SU-DHL-6 (cell line): Measurements from ENCODE around the gene TRRAP.

ENCODE experiments used
- H2AFZ ChIP-seq: fragments of 200-600 bp; sonication (generic); 2 replicates; pipeline ENCODE4 v1.6.1; 2014; ENCODE audit warnings: low read depth, mild to moderate bottlenecking, moderate library complexity, mixed read lengths, antibody characterized with exemption, low read length; ENCODE audit not compliant: severe bottlenecking
- H3F3A ChIP-seq: fragments of 200-600 bp; shearing (Covaris generic); 2 replicates; pipeline ENCODE4 v1.6.0; 2016; ENCODE audit warnings: antibody characterized with exemption, mild to moderate bottlenecking; ENCODE audit not compliant: insufficient read depth
- H3K27ac ChIP-seq: fragments of 200-600 bp; sonication (generic); 2 replicates; pipeline ENCODE4 v1.5.1; 2016; ENCODE audit warnings: low read depth, mild to moderate bottlenecking, low read length, moderate library complexity, mixed read lengths
- H3K27me3 ChIP-seq: fragments of 200-600 bp; sonication (generic), shearing (Covaris generic); 2 replicates; pipeline ENCODE4 v1.6.0; 2014; ENCODE audit warnings: mild to moderate bottlenecking, low read length
- H3K36me3 ChIP-seq: fragments of 200-600 bp; sonication (generic); 2 replicates; pipeline ENCODE4 v1.6.1; 2014; ENCODE audit warnings: mild to moderate bottlenecking, low read length, mixed read lengths
- H3K4me2 ChIP-seq: fragments of 300-600, 200-600 bp; shearing (Covaris generic), sonication (generic); 2 replicates; pipeline ENCODE4 v1.6.0; 2014; ENCODE audit warnings: low read length, low read depth, mild to moderate bottlenecking; ENCODE audit not compliant: poor library complexity, severe bottlenecking
- H3K4me3 ChIP-seq: fragments of 200-600 bp; sonication (generic); 2 replicates; pipeline ENCODE4 v1.5.1; 2014; ENCODE audit warnings: antibody characterized with exemption, low read length, mild to moderate bottlenecking, mixed read lengths; ENCODE audit not compliant: insufficient read depth, poor library complexity, severe bottlenecking
- H3K79me2 ChIP-seq: fragments of 200-600 bp; sonication (generic); 2 replicates; pipeline ENCODE4 v1.6.1; 2014; ENCODE audit warnings: mild to moderate bottlenecking, low read length, moderate library complexity; ENCODE audit not compliant: insufficient read depth
- H3K9ac ChIP-seq: fragments of 200-600 bp; sonication (generic); 2 replicates; pipeline ENCODE4 v1.7.0; 2014; ENCODE audit warnings: mild to moderate bottlenecking, low read length
- H3K9me2 ChIP-seq: fragments of 200-600 bp; sonication (generic); replicated peaks from 2 replicates; pipeline ENCODE4 v1.6.1; 2014; ENCODE audit warnings: low read length; ENCODE audit not compliant: insufficient read depth
- H3K9me3 ChIP-seq: fragments of 200-600 bp; sonication (generic); 2 replicates; pipeline ENCODE4 v1.6.1; 2014; ENCODE audit warnings: low read length, mixed read lengths; ENCODE audit not compliant: insufficient read depth
- H4K20me1 ChIP-seq: fragments of 200-600 bp; sonication (generic); 2 replicates; pipeline ENCODE4 v1.6.1; 2014; ENCODE audit warnings: low read depth, mild to moderate bottlenecking, antibody characterized with exemption, low read length, moderate library complexity, mixed read lengths
- CTCF ChIP-seq: fragments of 200-600 bp; sonication (generic); IDR thresholded peaks from one replicate; pipeline ENCODE4 v1.5.1; 2017; ENCODE audit warnings: antibody characterized with exemption, mild to moderate bottlenecking, low read length, moderate library complexity; ENCODE audit not compliant: insufficient read depth, poor library complexity, severe bottlenecking
- EZH2phosphoT487 ChIP-seq: fragments of 200-600 bp; sonication (generic), shearing (Covaris generic); conservative IDR thresholded peaks from 2 replicates; pipeline ENCODE4 v1.6.1; 2018; ENCODE audit warnings: mild to moderate bottlenecking, antibody characterized with exemption, low read length, moderate library complexity, mixed read lengths

Gene TRRAP

GRCh38 chr7:99003419-99003818 is 125.1 kb downstream of the TRRAP start:
- Histone ChIP-seq H3K36me3 (no peaks in the 10 kb centered on the region; the same call in 1 of the 2 replicates), H3K4me2 (no peak overlapping the region)

GRCh38 chr7:99004216-99004615 is 125.9 kb downstream of the TRRAP start:
- no peak overlapping the region for H3K27ac ChIP-seq
- no peaks in the 10 kb centered on the region for H3K79me2 ChIP-seq
- H2AFZ ChIP-seq = no peak overlapping the region
- no peak overlapping the region for H3K9ac ChIP-seq
- no peaks in the 10 kb centered on the region for H3F3A ChIP-seq
- no peak overlapping the region for H3K4me3 ChIP-seq
- no peaks in the 10 kb centered on the region for H3K9me2 ChIP-seq
- H3K9me3 ChIP-seq = no peaks in the 10 kb centered on the region
- no peak overlapping the region for H3K4me2 ChIP-seq
- H4K20me1 ChIP-seq = no peaks in the 10 kb centered on the region
- TF ChIP-seq EZH2phosphoT487 (no peak), CTCF (no peak)
- peaks cover 5% of the 10 kb centered on the region; the same call in 1 of the 2 replicates for H3K36me3 ChIP-seq
- no peaks in the 10 kb centered on the region for H3K27me3 ChIP-seq

More at GRCh38 chr7:99003419-99003818, 125.1 kb downstream of the TRRAP start:
- Histone ChIP-seq H3K9me3 (no peaks in the 10 kb centered on the region), H3K79me2 (no peaks in the 10 kb centered on the region), H2AFZ (no peak overlapping the region), H3F3A (no peaks in the 10 kb centered on the region), H3K4me3 (no peak overlapping the region), H3K9ac (no peak overlapping the region), H3K27ac (no peak overlapping the region), H4K20me1 (no peaks in the 10 kb centered on the region), H3K27me3 (no peaks in the 10 kb centered on the region), H3K9me2 (no peaks in the 10 kb centered on the region)
- TF ChIP-seq CTCF = no peak
- no peak for TF ChIP-seq EZH2phosphoT487

DNA sequence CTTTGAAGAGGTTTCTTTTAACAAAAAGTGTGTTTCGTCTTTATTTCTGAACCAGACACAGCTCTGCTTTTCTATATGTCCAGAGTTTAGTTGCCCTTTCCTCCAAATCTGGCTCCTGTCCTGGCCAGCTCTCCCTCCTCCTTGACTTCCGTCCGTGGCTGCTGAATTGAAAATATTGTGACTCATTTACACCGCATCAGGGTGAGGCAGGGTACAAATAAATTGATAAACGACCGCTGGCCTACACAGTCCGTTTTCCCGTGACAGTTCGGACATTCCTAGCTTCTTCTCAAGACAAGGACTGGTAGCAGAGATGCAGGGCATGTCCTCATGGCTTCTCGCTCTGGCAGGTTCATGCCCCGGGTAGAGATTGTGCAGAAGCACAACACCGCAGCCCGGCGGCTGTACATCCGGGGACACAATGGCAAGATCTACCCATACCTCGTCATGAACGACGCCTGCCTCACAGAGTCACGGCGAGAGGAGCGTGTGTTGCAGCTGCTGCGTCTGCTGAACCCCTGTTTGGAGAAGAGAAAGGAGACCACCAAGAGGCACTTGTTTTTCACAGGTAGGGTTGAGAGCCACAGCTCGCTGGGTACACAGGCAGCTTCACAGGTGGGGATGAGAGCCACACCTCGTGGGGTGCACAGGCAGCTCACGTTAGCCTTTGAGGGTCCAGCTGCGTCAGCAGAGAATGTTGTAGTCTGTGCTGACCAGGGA is 126.6 kb downstream of the TRRAP start:
- Histone ChIP-seq H3K36me3 (peaks cover 5% of the 10 kb centered on the region; the same call in 1 of the 2 replicates), H3K9me3 (no peaks in the 10 kb centered on the region), H3K4me2 (no peak overlapping the region), H3F3A (no peaks in the 10 kb centered on the region), H3K27ac (no peak overlapping the region), H2AFZ (no peak overlapping the region), H3K79me2 (no peaks in the 10 kb centered on the region), H3K9ac (no peak overlapping the region), H3K4me3 (no peak overlapping the region), H3K9me2 (no peaks in the 10 kb centered on the region), H3K27me3 (no peaks in the 10 kb centered on the region), H4K20me1 (no peaks in the 10 kb centered on the region)
- no peak for TF ChIP-seq CTCF
- no peak for TF ChIP-seq EZH2phosphoT487
